ENCODE measurements around the gene AFAP1. TPM values are rescaled to one million over a fixed set of nuclear protein-coding genes. Genes with fewer than 3 reads are reported as not detected.

The AFAP1 gene
- total and polyA plus RNA-seq, 2 donors (not counting 3 experiments of a cell fraction or from before 2014, with no cell fraction given): 32.3 to 103 TPM

GRCh38 chr4:7910952-7911578, 28.6 kb downstream of the AFAP1 start:
- H2AFZ ChIP-seq (ENCODE audit: low read depth, low read length): no peak overlapping the region
- peaks cover 4% of the 10 kb centered on the region for H3K9me1 ChIP-seq (replicated peaks; ENCODE audit: control insufficient read depth, extremely low read depth, insufficient read depth, low read length)
- no peak overlapping the region for H3K9ac ChIP-seq (replicated peaks; ENCODE audit: extremely low read depth, insufficient read depth, low read length)
- FAIRE-seq (no peak), DNase-seq (ENCODE audit: low read depth, low spot score) (no peak)
- POLR2A ChIA-PET: no interaction called here
- no peak for TF ChIP-seq FOS (IDR thresholded peaks at IDR 0.05; ENCODE audit: borderline replicate concordance, insufficient read depth, low read length)
- TF ChIP-seq JUN (IDR thresholded peaks at IDR 0.05; ENCODE audit: borderline replicate concordance, insufficient read depth, insufficient read length, low read depth): no peak
- TF ChIP-seq POLR2A (IDR thresholded peaks at IDR 0.05; ENCODE audit: low read depth, low read length): no peak
- TF ChIP-seq CTCF (IDR thresholded peaks at IDR 0.05; ENCODE audit: extremely low read depth in 1 of 2, insufficient read depth in 1 of 2, low read depth in 1 of 2, low read length in 2 of 2): no peak
- TF ChIP-seq MYC (IDR thresholded peaks at IDR 0.05; ENCODE audit: low read depth, low read length): no peak
- no peak for TF ChIP-seq GATA2 (IDR thresholded peaks at IDR 0.05; ENCODE audit: insufficient read depth, insufficient read length, low read depth, low read length)
- no peak for TF ChIP-seq POLR2AphosphoS5 (IDR thresholded peaks at IDR 0.05; ENCODE audit: insufficient read depth, low read depth, low read length)
- no peak for TF ChIP-seq MAX (IDR thresholded peaks at IDR 0.05; ENCODE audit: insufficient read depth, insufficient read length)
- TF ChIP-seq EZH2 (IDR thresholded peaks at IDR 0.05; ENCODE audit: borderline replicate concordance, low read depth, low read length, severe bottlenecking): no peak
- H3K4me3 ChIP-seq (replicated peaks in 1 of 3; ENCODE audit: insufficient read depth in 1 of 3, low read depth in 1 of 3, low read length in 3 of 3): no peak overlapping the region
- no peaks in the 10 kb centered on the region for H3K27me3 ChIP-seq (ENCODE audit: control insufficient read depth in 2 of 2, insufficient read depth in 2 of 2, low read length in 2 of 2)
- peak overlapping the region; percentile 49 for H3K27ac ChIP-seq (ENCODE audit: insufficient read depth, low read depth, low read length)
- intact Hi-C loops (cut with micrococcal nuclease) (no loop called here), dilution Hi-C loops (cut with MboI; ENCODE audit: extremely low pct_ligation_motif_present, low sequenced_read_pairs) (no loop called here)
- CTCF ChIA-PET: interaction anchor here (1.3 kb wide), 1 partner anchor 8 kb away, joined by 3 read pairs; no protein-coding TSS in a partner anchor
- H4K20me1 ChIP-seq (replicated peaks; ENCODE audit: control insufficient read depth, extremely low read depth, insufficient read depth, low read length): peaks cover 10% of the 10 kb centered on the region
- peaks cover 100% of the 10 kb centered on the region for H3K79me2 ChIP-seq (ENCODE audit: control insufficient read depth, insufficient read depth, low read length)
- no TSS peak for BruUV-seq (replicated peaks)
- H3K36me3 ChIP-seq (ENCODE audit: control insufficient read depth in 2 of 2, extremely low read depth in 1 of 2, insufficient read depth in 2 of 2, low read length in 2 of 2): no peaks in the 10 kb centered on the region
- H3K4me2 ChIP-seq (ENCODE audit: insufficient read depth, low read length): no peak overlapping the region
- H3K9me3 ChIP-seq (replicated peaks; ENCODE audit: control insufficient read depth, insufficient read depth, low read length): no peaks in the 10 kb centered on the region
- H3K4me1 ChIP-seq (ENCODE audit: control insufficient read depth, extremely low read depth, insufficient read depth, low read length): peaks cover 64% of the 10 kb centered on the region
